Measurements from ENCODE around the gene C1QTNF1. TPM values are rescaled to one million over a fixed set of nuclear protein-coding genes. Genes with fewer than 3 reads are reported as not detected.

Gene C1QTNF1
- total and polyA plus RNA-seq, 2 experiments from 2014 or later = 6.8 to 16.4 TPM

- Histone ChIP-seq H3K27me3 (no peaks in the 10 kb centered on the region), H3K36me3 (peaks cover 16% of the 10 kb centered on the region), H3K4me1 (ENCODE audit: low read depth) (no peaks in the 10 kb centered on the region), H3K9me3 (ENCODE audit: low read depth) (no peaks in the 10 kb centered on the region), H3K27ac (no peak overlapping the region), H3K4me3 (no peak overlapping the region)
- TF ChIP-seq CTCF (IDR thresholded peaks at IDR 0.05; ENCODE audit: low read depth, low read length) = no peak
- no peak for DNase-seq (ENCODE audit: low read depth in 1 of 2, low spot score in 1 of 2)
These were observed 28.1 kb upstream of the C1QTNF1 start for GRCh38 chr17:78995761-78996451.

GRCh38 chr17:78996781-78997201 lies 27.2 kb upstream of the C1QTNF1 start:
- H3K4me1 ChIP-seq (ENCODE audit: low read depth) = no peaks in the 10 kb centered on the region
- no peak overlapping the region for H3K27ac ChIP-seq
- no peak for TF ChIP-seq CTCF (IDR thresholded peaks at IDR 0.05; ENCODE audit: low read depth, low read length)
- H3K4me3 ChIP-seq = no peak overlapping the region
- no peak for DNase-seq (ENCODE audit: low read depth in 1 of 2, low spot score in 1 of 2)
- H3K36me3 ChIP-seq = peaks cover 14% of the 10 kb centered on the region
- no peaks in the 10 kb centered on the region for H3K27me3 ChIP-seq
- no peaks in the 10 kb centered on the region for H3K9me3 ChIP-seq (ENCODE audit: low read depth)

- no peak for DNase-seq (ENCODE audit: low read depth in 1 of 2, low spot score in 1 of 2)
These were observed 26.7 kb upstream of the C1QTNF1 start for GRCh38 chr17:78997231-78997741.

GRCh38 chr17:78997881-78998280 lies 26.1 kb upstream of the C1QTNF1 start:
- no peaks in the 10 kb centered on the region for H3K27me3 ChIP-seq
- H3K36me3 ChIP-seq = peaks cover 14% of the 10 kb centered on the region
- H3K27ac ChIP-seq = no peak overlapping the region
- no peak overlapping the region for H3K4me3 ChIP-seq
- no peaks in the 10 kb centered on the region for H3K4me1 ChIP-seq (ENCODE audit: low read depth)
- no peak for TF ChIP-seq CTCF (IDR thresholded peaks at IDR 0.05; ENCODE audit: low read depth, low read length)
- no peak for DNase-seq (ENCODE audit: low read depth in 1 of 2, low spot score in 1 of 2)
- H3K9me3 ChIP-seq (ENCODE audit: low read depth) = no peaks in the 10 kb centered on the region

More at GRCh38 chr17:78997231-78997741, 26.7 kb upstream of the C1QTNF1 start:
- TF ChIP-seq CTCF (IDR thresholded peaks at IDR 0.05; ENCODE audit: low read depth, low read length) = no peak
- Histone ChIP-seq H3K27me3 (no peaks in the 10 kb centered on the region), H3K9me3 (ENCODE audit: low read depth) (no peaks in the 10 kb centered on the region), H3K27ac (no peak overlapping the region), H3K4me1 (ENCODE audit: low read depth) (no peaks in the 10 kb centered on the region), H3K36me3 (peaks cover 14% of the 10 kb centered on the region), H3K4me3 (no peak overlapping the region)

GRCh38 chr17:78998311-78999055 lies 25.5 kb upstream of the C1QTNF1 start:
- Histone ChIP-seq H3K4me1 (ENCODE audit: low read depth) (no peaks in the 10 kb centered on the region), H3K4me3 (no peak overlapping the region), H3K9me3 (ENCODE audit: low read depth) (no peaks in the 10 kb centered on the region), H3K36me3 (peaks cover 14% of the 10 kb centered on the region), H3K27ac (no peak overlapping the region), H3K27me3 (no peaks in the 10 kb centered on the region)
- peak in 1 of 2 donors; percentile 14 for DNase-seq (ENCODE audit: low read depth in 1 of 2, low spot score in 1 of 2)
- no peak for TF ChIP-seq CTCF (IDR thresholded peaks at IDR 0.05; ENCODE audit: low read depth, low read length)
